Mesenchymal stem cell (in vitro differentiated cells and primary cell): ENCODE results near the gene NR1H2.
"Not testable (repeated sequence)": the region's sequence is repeated elsewhere in the genome, so short reads cannot be mapped to it uniquely, and the experiment has no call there.

Experiments used
- DNase-seq: peaks from one replicate; pipeline ENCODE4 v3.0.0-alpha.2; 2013
- H2AFZ ChIP-seq: one replicate; pipeline ENCODE4 v1.6.1; 2013; ENCODE audit warnings: low read depth, mild to moderate bottlenecking, control low read depth, inconsistent platforms, low read length, moderate library complexity
- H2AK5ac ChIP-seq: 2 replicates; pipeline ENCODE4 v1.6.1; 2013; ENCODE audit warnings: low read length, moderate library complexity, mild to moderate bottlenecking, inconsistent platforms; ENCODE audit not compliant: severe bottlenecking
- H2BK120ac ChIP-seq: one replicate; pipeline ENCODE4 v1.6.1; 2013; ENCODE audit warnings: low read depth, mild to moderate bottlenecking, inconsistent platforms, low read length, moderate library complexity
- H2BK12ac ChIP-seq, 2 experiments: one replicate each; pipeline ENCODE4 v1.6.1; 2013; ENCODE audit warnings: inconsistent platforms in 2 of 2, low read length in 2 of 2, mild to moderate bottlenecking in 2 of 2, moderate library complexity in 2 of 2, control low read depth in 1 of 2
- H2BK15ac ChIP-seq: one replicate; pipeline ENCODE4 v1.6.1; 2013; ENCODE audit warnings: mild to moderate bottlenecking, low read depth, inconsistent platforms; ENCODE audit not compliant: poor library complexity, severe bottlenecking
- H2BK5ac ChIP-seq: 2 replicates; pipeline ENCODE4 v1.6.1; 2013; ENCODE audit warnings: low read depth, mild to moderate bottlenecking, low read length, control low read depth, inconsistent platforms; ENCODE audit not compliant: poor library complexity, severe bottlenecking
- H3K14ac ChIP-seq, 2 experiments: one replicate each; pipeline ENCODE4 v1.6.1; 2013; ENCODE audit warnings: inconsistent platforms in 2 of 2, low read length in 2 of 2, control low read depth in 1 of 2, mild to moderate bottlenecking in 1 of 2, moderate library complexity in 1 of 2
- H3K18ac ChIP-seq, 2 experiments: one replicate each; pipeline ENCODE4 v1.6.1; 2013; ENCODE audit warnings: inconsistent platforms in 2 of 2, low read length in 2 of 2, control low read depth in 1 of 2, low read depth in 1 of 2, mild to moderate bottlenecking in 1 of 2
- H3K23ac ChIP-seq, 2 experiments: one replicate each; pipeline ENCODE4 v1.6.1; 2013; ENCODE audit warnings: inconsistent platforms in 2 of 2, low read length in 2 of 2, mild to moderate bottlenecking in 2 of 2, moderate library complexity in 2 of 2, control low read depth in 1 of 2
- H3K27ac ChIP-seq: 2 replicates; pipeline ENCODE4 v1.5.1; 2013; ENCODE audit warnings: mild to moderate bottlenecking, moderate library complexity, low read length, control low read depth, inconsistent platforms; ENCODE audit not compliant: poor library complexity, severe bottlenecking
- H3K27me3 ChIP-seq, 2 experiments: 2 replicates each; pipeline versions ENCODE4 v1.6.1 to v1.7.0; 2013; ENCODE audit warnings: low read length in 2 of 2, mild to moderate bottlenecking in 2 of 2, moderate library complexity in 2 of 2, control low read depth in 1 of 2, inconsistent platforms in 1 of 2; ENCODE audit not compliant: control insufficient read depth in 1 of 2, insufficient read depth in 1 of 2
- H3K36me3 ChIP-seq, 2 experiments: 2 replicates each; pipeline versions ENCODE4 v1.6.1 to v1.7.0; 2013; ENCODE audit warnings: low read length in 2 of 2, control low read depth in 1 of 2, inconsistent platforms in 1 of 2, low read depth in 1 of 2, mild to moderate bottlenecking in 1 of 2; ENCODE audit not compliant: insufficient read depth in 2 of 2, control insufficient read depth in 1 of 2
- H3K4ac ChIP-seq, 2 experiments: one replicate each; pipeline ENCODE4 v1.6.1; 2013; ENCODE audit warnings: inconsistent platforms in 2 of 2, low read length in 2 of 2, mild to moderate bottlenecking in 2 of 2, moderate library complexity in 2 of 2, control low read depth in 1 of 2, low read depth in 1 of 2
- H3K4me1 ChIP-seq: 2 replicates; pipeline ENCODE4 v1.6.1; 2013; ENCODE audit warnings: low read depth, low read length, control low read depth; ENCODE audit not compliant: control insufficient read depth, insufficient read depth
- H3K4me2 ChIP-seq: 2 replicates; pipeline ENCODE4 v1.6.1; 2013; ENCODE audit warnings: low read length, mild to moderate bottlenecking, inconsistent platforms; ENCODE audit not compliant: poor library complexity, severe bottlenecking
- H3K4me3 ChIP-seq, 2 experiments: 2 replicates each; pipeline versions ENCODE4 v1.5.1 to v1.7.0; 2013; ENCODE audit warnings: low read length in 2 of 2, mild to moderate bottlenecking in 2 of 2, control low read depth in 1 of 2, low read depth in 1 of 2; ENCODE audit not compliant: insufficient read depth in 1 of 2
- H3K79me1 ChIP-seq: replicated peaks from 2 replicates; pipeline ENCODE4 v1.6.1; 2013; ENCODE audit warnings: mild to moderate bottlenecking, control low read depth, low read length, inconsistent platforms; ENCODE audit not compliant: poor library complexity, severe bottlenecking
- H3K9ac ChIP-seq: 2 replicates; pipeline ENCODE4 v1.7.0; 2013; ENCODE audit warnings: mild to moderate bottlenecking, low read length, moderate library complexity
- H3K9me3 ChIP-seq: 2 replicates; pipeline ENCODE4 v1.7.0; 2013; ENCODE audit warnings: mild to moderate bottlenecking, low read length; ENCODE audit not compliant: control insufficient read depth
- H4K8ac ChIP-seq: one replicate; pipeline ENCODE4 v1.6.1; 2013; ENCODE audit warnings: inconsistent platforms, mild to moderate bottlenecking, low read length, moderate library complexity
- H4K91ac ChIP-seq: one replicate; pipeline ENCODE4 v1.6.1; 2013; ENCODE audit warnings: mild to moderate bottlenecking, low read length, inconsistent platforms
- WGBS: methylation state at CpG from one replicate; pipeline ENCODE4 v1.1.7; 2013; ENCODE audit warnings: mixed read lengths; 5-methylcytosine and 5-hydroxymethylcytosine counted together

NR1H2 gene

DNA sequence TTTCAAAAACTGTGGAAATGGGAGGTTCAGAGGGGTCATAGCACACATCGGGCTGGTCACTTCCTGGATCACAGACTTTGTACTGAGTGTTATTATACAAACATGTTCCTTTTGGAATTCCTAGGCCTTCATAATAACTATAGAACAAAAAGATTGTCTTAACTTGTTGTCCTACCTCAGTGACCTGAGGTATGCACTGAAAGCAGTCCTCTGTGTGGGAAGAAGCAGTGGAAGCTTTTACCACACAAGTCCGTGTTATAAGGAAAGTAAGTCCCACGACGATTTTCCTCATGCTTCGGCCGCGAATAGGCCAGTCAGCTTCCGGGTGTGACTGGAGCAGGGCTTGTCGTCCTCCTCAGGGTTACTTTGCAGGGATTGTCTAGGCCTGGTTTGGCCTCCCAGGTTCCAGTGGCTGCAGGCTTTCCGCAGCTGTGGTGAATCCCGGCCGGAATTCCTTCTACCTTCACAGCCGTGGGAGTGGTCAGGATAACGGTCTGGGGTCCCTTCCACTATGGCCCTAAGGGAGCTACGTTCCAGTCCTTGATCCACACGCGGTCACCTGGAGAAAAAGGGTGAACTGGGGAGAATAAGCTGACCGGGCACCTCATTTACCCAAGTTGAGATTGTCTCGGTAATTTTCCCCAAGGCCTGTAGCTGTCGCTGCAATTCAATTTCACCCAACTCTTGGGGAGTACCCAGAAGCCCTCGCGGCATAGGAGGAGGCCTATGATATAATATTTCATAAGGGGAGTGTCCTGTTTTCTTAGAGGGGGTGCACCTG lies 26.8 kb upstream of the NR1H2 start:
- no peak overlapping the region for H3K27ac ChIP-seq
- 77% methylated on average over 20 of the region's 22 CpGs for WGBS

DNA sequence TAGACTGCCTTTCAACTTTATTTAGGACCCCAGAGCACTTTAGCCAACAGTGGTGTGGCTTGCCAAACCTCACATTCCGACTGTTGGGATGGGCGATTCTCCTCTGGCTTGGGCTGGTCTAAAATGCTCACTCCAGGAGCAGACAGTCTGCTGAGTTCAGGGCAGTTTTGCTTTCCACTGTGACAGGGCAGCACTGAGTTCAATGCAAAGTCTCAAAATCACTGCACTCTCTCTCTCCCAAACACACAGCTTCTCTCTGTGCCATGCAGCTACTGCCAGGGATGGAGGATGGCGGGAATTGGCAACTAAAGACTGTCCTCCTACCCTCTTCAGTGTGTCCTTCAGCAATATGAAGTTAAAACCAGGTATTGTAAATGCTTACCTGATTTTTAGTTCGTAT lies 24.0 kb upstream of the NR1H2 start:
- Histone ChIP-seq H3K4me2 (no peak overlapping the region), H3K4me1 (peaks cover 2% of the 10 kb centered on the region), H3K23ac (no peak overlapping the region), H2BK15ac (no peak overlapping the region), H4K91ac (no peak overlapping the region), H2BK12ac (no peak overlapping the region), H3K36me3 (no peaks in the 10 kb centered on the region), H3K4ac (no peak overlapping the region), H3K9me3 (no peaks in the 10 kb centered on the region), H3K27me3 (peaks cover 8 to 26% of the 10 kb centered on the region in 2 experiments), H2AFZ (no peak overlapping the region), H2AK5ac (no peak overlapping the region), H3K14ac (no peak overlapping the region), H2BK5ac (no peak overlapping the region), H3K79me1 (no peaks in the 10 kb centered on the region), H3K4me3 (no peak overlapping the region), H4K8ac (no peak overlapping the region), H2BK120ac (no peak overlapping the region), H3K18ac (no peak overlapping the region), H3K27ac (no peak overlapping the region), H3K9ac (no peak overlapping the region)
- DNase-seq, result no peak
- WGBS, result 92% methylated on average over 2 of the region's 4 CpGs

More for the DNA sequence above, 26.8 kb upstream of the NR1H2 start:
- DNase-seq, result no peak
- Histone ChIP-seq H3K4me2 (no peak overlapping the region), H3K23ac (no peak overlapping the region), H3K4ac (no peak overlapping the region), H2BK15ac (no peak overlapping the region), H4K91ac (no peak overlapping the region), H2BK120ac (no peak overlapping the region), H3K79me1 (no peaks in the 10 kb centered on the region), H3K18ac (no peak overlapping the region), H3K4me1 (no peaks in the 10 kb centered on the region), H2BK12ac (no peak overlapping the region), H3K36me3 (no peaks in the 10 kb centered on the region), H2AK5ac (no peak overlapping the region), H3K27me3 (peaks cover 8 to 24% of the 10 kb centered on the region in 2 experiments), H3K14ac (no peak overlapping the region), H2BK5ac (no peak overlapping the region), H3K9me3 (peaks cover 11% of the 10 kb centered on the region), H4K8ac (no peak overlapping the region), H2AFZ (no peak overlapping the region), H3K4me3 (no peak overlapping the region), H3K9ac (no peak overlapping the region)

DNA sequence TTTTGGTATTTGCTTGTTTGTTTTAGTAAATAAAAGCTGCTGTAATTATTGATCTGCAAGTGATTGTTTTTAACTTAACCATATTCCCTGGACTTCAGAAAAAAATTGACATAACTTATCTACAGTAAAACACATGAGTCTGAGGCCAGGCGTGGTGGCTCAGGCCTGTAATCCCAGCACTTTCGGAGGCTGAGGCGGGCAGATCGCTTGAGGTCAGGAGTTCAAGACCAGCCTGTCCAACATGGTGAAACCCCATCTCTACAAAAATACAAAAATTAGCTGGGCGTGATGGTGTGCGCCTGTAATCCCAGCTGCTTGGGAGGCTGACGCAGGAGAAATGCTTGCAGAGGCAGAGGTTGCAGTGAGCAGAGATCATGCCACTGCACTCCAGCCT lies 22.8 kb upstream of the NR1H2 start:
- H3K27me3 ChIP-seq, result peaks cover 8 to 24% of the 10 kb centered on the region in 2 experiments
- WGBS, result 95% methylated on average over 7 of the region's 7 CpGs
- not testable (repeated sequence) for H2BK5ac ChIP-seq, H3K4me2 ChIP-seq, H3K23ac ChIP-seq, H3K4ac ChIP-seq, H3K14ac ChIP-seq, H3K36me3 ChIP-seq, H2AFZ ChIP-seq, H2AK5ac ChIP-seq, H3K18ac ChIP-seq, H4K91ac ChIP-seq, H2BK12ac ChIP-seq, DNase-seq, H2BK15ac ChIP-seq, H3K79me1 ChIP-seq, H4K8ac ChIP-seq, H3K4me1 ChIP-seq, H3K27ac ChIP-seq, H2BK120ac ChIP-seq, H3K4me3 ChIP-seq, H3K9ac ChIP-seq, H3K9me3 ChIP-seq

DNA sequence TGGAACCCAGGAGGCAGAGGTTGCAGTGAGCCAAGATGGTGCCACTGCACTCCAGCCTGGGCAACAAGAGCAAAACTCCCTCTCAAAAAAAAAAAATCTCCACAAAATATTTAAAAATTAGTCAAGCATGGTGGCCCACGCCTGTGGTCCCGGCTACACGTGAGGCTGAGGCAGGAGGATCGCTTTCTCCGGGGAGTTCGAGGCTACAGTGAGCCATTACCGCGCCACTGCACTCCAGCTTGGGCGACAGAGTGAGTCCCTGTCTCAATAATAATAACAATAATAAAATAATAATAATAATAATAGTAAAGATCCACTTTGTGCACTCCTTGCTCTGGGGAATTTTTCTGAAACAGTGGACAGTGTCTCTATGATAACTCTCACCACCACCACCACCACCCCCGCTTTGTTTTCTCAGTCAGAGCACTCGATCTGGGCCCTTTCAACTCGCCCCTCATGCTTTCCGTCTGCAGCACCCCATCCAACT lies 19.5 kb upstream of the NR1H2 start:
- Histone ChIP-seq H3K14ac (no peak overlapping the region), H4K8ac (no peak overlapping the region), H3K4me2 (no peak overlapping the region), H2BK5ac (no peak overlapping the region), H2BK120ac (no peak overlapping the region), H2AK5ac (no peak overlapping the region), H3K27me3 (peaks cover 4 to 18% of the 10 kb centered on the region in 2 experiments), H3K4me3 (peak overlapping the region in 1 of 2 experiments; percentile 74), H3K4ac (no peak overlapping the region), H3K9me3 (no peaks in the 10 kb centered on the region), H3K79me1 (no peaks in the 10 kb centered on the region), H3K36me3 (no peaks in the 10 kb centered on the region), H3K9ac (no peak overlapping the region), H2AFZ (no peak overlapping the region), H4K91ac (no peak overlapping the region), H2BK15ac (no peak overlapping the region), H3K23ac (no peak overlapping the region), H3K18ac (no peak overlapping the region), H2BK12ac (no peak overlapping the region), H3K27ac (no peak overlapping the region), H3K4me1 (peaks cover 3% of the 10 kb centered on the region)
- WGBS, result 49% methylated on average over 8 of the region's 13 CpGs
- no peak for DNase-seq
